ENCODE measurements around the gene UNC93B1.

UNC93B1 gene, protein sequence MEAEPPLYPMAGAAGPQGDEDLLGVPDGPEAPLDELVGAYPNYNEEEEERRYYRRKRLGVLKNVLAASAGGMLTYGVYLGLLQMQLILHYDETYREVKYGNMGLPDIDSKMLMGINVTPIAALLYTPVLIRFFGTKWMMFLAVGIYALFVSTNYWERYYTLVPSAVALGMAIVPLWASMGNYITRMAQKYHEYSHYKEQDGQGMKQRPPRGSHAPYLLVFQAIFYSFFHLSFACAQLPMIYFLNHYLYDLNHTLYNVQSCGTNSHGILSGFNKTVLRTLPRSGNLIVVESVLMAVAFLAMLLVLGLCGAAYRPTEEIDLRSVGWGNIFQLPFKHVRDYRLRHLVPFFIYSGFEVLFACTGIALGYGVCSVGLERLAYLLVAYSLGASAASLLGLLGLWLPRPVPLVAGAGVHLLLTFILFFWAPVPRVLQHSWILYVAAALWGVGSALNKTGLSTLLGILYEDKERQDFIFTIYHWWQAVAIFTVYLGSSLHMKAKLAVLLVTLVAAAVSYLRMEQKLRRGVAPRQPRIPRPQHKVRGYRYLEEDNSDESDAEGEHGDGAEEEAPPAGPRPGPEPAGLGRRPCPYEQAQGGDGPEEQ

DNA sequence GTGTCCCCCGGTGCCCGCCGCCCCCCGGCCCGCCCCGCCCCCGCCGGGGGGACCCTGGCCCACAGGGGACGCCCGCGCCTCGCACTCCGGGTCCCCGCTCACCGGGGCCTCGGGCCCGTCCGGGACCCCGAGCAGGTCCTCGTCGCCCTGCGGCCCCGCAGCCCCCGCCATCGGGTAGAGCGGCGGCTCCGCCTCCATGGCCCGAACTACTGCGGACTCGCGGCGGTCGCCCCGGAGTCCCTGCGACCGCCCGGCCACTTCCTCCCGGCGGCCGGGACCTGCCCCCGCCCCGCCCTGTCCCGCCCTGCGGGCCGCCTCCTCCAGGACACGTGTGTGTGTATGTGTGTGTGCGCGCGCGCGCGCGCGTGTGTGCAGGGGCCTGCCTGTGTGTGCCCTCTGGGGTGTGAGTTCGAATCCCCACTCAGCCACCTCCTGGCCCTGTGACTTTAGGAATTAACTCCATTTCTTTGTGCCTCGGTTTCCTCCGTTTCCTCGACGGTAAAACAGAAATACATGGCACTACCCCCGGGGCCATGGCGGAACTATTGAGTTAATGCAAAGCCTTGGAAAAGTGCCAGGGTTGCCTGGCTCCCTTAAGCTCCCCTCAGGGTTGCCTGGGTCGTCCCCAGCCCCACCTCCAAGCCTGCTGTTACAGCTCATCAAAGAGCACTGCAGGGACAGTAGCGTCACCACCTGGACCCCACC lies at the start of gene UNC93B1:
Gene UNC93B1, minus strand, starts transcription at position 252 of the 705 bp plus-strand sequence. Its CDS starts 54 bp downstream, at position 198.
- peak; percentile 73 to 82 for DNase-seq (ENCODE audit: low read depth in 2 of 2)

DNA sequence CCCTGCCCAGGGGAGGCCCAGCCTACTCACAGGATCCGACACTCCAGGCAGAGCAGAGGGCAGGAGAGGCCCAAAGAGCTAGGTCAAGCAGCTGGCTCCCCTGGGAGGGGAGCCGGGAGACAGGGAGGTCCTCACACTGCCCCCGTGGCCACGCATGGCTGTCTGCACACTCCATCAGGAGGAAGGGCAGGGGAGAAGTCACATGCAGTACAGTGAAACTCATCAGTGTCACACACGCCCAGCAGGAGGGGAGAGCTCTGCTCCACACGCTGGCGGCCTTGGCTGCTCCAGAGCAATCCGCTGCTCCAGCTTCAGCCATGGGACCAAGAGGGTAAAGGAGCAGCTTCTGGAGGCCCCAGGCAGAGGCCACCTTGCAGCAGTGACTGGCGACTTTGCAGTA lies 49.2 kb upstream of the UNC93B1 start:
- DNase-seq (ENCODE audit: low read depth in 2 of 2), result no peak

DNA sequence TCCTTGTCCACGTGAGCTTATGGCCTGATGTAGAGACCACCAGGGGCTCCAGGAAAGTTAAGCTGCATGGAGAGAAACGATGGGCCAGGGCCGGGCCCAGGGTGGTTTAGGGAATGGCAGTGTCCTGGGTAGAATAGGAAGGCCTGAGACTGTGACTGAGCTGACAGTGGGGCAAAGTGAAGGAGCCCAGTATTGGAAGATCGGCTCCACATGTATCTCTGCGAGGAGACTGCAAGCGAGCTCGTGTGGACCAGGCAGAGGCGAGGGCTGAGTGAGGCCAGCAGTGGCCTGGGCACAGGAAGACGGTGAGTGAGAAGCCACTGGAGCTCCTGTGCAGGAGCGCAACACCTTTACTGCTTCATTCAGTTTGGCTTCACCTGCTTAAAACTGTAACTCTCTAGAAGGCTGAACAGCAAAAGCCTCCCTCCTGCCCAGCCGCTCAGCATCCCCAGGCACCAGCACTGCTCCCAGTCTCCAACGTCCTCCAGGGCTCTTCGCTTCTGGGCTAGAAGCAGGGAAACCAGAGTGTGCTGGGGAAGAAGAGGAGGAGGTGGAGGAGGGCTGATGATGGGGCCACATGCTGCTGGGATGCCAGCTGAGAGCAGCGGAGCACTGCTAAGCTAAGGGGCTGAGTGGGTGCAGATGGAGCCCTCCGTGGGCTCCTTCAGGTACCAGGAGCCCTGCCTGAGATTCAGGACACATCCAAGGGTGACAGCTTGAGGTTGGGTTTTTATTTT lies 48.4 kb upstream of the UNC93B1 start:
- no peak for DNase-seq (ENCODE audit: low read depth in 2 of 2)

DNA sequence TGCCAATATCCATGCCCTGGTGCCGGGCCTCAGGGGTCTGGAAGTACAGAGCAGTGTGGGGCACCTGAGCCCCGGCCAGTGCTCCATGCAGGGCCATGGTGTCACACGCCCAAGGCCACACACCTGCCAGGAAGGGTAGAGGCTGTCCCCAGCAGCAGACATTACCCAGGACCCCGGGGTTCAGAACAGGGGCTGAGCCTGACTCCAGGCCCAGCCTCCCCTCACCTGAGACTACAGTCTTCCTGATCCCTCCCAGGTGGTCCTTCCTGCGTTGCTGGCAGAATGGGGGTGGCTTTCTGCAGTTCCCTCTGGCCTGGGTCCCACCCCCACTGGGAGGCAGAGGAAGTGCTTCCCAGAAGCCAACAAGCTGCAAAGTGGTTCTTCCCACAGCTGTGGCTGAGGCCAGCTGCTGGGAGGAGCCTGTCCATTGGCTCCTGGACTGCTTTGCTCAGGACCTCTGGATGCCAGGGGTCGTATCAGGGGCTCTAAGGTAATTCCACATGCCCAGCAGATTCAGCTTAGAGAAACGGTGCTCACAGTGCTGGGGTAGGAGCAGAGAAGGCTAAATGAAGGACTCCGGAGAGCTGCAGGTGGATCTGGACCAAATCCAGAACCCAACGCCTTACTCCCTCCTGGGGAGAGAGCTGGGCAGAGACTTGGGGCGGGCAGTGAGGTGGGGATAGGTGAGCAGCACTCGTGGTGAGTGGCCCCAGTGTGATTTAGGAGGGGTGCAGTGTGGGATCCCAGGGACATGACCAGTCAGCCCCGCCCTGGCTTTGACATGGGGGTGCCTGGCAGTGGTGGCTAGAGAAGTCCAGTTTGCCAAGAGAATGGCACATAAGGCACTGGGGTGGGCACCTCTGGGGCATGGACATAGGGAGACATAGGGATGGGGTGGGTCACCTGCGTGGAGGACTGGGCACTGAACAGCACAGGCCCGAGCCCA lies 47.6 kb upstream of the UNC93B1 start:
- no peak for DNase-seq (ENCODE audit: low read depth in 2 of 2)

DNA sequence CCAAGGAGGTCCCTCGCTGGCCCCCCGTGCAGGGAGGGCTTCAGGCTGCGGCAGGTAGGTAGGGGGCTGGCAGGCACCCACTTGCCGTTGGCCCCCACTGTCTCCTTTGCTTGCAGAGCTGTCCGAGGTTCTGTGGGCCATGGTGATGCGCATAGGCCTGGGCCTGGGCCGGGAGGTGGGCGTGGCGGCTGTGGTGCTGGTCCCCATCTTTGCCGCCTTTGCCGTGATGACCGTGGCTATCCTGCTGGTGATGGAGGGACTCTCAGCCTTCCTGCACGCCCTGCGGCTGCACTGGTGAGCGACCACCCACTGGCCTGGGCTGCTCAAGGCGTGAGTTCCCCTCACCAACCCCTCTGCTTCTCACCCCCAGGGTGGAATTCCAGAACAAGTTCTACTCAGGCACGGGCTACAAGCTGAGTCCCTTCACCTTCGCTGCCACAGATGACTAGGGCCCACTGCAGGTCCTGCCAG lies 46.5 kb upstream of the UNC93B1 start:
- no peak for DNase-seq (ENCODE audit: low read depth in 2 of 2)

DNA sequence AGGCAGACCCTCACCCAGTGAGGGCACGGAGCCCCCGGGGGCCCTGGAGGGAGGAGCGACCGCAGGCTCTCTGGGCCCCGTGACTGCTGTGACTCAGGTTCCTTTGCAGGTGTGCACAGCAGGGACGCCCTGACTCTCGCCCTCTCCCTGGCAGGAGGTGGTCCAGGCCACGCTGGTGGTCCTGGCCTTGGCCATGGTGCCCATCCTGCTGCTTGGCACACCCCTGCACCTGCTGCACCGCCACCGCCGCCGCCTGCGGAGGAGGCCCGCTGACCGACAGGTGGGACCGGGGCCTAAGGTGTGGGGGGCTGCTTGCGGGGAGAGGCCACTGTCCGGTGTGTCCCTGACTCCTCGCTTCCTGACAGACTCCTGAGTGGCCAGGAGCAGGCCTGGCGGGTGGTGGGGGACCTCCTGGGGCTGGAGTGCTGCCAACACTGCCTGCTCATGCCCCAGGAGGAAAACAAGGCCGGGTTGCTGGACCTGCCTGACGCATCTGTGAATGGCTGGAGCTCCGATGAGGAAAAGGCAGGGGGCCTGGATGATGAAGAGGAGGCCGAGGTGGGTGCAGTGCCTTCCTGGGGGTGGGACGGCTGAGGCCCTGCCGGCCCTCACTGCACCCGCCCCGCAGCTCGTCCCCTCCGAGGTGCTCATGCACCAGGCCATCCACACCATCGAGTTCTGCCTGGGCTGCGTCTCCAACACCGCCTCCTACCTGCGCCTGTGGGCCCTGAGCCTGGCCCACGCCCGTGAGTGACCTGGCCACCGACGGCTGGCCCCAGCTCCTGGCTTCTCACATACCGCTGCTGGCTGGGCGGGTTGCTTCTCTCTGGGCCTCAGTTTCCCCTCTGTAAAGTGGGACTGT lies 45.8 kb upstream of the UNC93B1 start:
- no peak for DNase-seq (ENCODE audit: low read depth in 2 of 2)

DNA sequence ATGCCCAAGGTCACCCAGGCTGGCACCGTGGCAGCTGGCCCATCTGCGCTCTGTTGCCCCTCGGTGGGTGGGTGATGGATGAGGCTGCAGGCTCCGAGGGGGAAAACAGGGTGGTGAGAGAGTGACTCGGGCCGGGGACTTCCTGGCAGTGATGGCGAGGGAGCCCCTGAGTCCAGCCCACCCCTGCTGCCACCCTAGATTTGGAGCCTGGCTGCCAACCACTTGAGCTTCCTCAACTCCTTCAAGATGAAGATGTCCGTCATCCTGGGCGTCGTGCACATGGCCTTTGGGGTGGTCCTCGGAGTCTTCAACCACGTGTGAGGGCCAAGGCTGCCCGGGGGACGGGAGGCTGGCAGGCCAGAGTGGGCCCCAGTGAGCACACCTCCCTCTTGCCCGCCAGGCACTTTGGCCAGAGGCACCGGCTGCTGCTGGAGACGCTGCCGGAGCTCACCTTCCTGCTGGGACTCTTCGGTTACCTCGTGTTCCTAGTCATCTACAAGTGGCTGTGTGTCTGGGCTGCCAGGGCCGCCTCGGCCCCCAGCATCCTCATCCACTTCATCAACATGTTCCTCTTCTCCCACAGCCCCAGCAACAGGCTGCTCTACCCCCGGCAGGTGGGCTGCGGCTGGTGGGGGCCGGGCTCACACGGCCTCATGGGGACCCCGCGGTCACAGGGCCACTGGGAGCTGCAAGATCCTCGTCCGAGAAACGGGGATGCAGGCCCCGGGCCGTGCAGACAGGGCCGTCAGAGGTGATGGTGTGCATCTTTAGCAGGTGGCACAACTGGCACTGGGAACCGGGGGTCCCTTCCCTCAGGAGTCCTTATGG lies 45.0 kb upstream of the UNC93B1 start:
- no peak for DNase-seq (ENCODE audit: low read depth in 2 of 2)

DNA sequence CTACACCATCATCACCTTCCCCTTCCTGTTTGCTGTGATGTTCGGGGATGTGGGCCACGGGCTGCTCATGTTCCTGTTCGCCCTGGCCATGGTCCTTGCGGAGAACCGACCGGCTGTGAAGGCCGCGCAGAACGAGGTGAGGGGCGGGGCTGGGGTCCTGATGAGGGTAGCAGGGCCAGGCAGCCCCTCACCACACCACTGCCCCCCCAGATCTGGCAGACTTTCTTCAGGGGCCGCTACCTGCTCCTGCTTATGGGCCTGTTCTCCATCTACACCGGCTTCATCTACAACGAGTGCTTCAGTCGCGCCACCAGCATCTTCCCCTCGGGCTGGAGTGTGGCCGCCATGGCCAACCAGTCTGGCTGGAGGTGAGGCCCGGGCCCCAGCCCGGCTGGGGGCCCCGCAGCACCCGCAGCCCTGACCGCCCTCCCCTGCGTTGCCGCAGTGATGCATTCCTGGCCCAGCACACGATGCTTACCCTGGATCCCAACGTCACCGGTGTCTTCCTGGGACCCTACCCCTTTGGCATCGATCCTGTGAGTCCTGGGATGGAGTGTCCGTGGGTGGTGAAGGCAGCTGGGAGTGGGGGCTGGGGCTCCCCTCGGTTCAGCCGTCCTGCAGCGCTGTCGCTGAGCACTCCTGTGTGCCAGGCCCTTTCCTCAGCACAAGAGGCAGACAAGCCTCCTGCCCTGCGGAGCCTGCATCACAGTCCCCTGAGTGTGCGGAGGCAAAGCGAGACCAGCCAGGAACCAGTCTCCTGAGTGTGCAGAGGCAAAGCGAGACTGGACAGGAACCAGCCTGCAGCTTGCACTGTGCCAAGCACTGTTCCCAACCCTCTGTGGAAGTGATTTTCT lies 43.8 kb upstream of the UNC93B1 start:
- DNase-seq (ENCODE audit: low read depth in 2 of 2), result no peak

DNA sequence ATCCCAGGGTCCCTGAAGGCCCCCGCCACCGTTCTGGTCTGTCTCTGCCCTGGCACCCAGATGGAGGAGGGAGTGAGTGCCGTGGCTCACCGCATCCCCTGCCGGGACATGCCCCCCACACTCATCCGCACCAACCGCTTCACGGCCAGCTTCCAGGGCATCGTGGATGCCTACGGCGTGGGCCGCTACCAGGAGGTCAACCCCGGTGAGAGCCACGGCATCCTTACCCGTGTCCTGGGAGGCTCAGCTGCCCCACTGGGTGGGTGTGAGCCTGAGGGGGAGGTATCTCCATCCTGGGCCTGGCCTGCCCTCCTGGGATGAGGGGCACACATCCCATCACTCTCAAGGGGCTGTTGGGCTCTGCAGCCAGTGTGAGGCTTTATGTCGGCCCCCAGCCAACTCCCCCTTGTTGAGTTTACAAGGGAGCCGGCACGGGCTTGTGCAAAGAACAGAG lies 41.0 kb upstream of the UNC93B1 start:
- DNase-seq (ENCODE audit: low read depth in 2 of 2), result no peak

DNA sequence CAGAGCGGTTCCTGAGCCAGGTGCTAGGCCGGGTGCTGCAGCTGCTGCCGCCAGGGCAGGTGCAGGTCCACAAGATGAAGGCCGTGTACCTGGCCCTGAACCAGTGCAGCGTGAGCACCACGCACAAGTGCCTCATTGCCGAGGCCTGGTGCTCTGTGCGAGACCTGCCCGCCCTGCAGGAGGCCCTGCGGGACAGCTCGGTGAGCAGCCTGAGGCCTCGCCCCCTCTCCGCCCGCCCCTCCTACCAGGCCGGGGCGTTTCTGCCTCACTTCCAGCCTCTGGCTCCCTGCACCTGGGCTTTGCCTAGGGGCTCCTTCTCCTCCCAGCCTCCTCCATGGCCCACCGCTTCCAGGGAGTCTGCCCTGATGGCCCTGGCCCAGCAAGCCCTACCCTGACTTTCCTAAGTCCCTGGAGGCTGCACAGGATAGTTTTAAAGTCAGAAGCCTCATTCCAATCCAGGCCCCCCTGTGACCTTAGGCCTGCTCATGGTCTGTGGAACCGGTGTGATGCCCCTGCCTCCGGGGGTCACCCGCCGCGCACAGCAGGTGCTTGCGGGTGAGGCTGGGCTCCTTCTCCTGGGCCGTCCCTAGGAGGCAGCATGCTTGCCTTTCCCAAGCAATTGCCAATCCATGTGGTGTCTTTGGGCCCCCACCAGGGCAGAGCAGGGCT lies 40.4 kb upstream of the UNC93B1 start:
- no peak for DNase-seq (ENCODE audit: low read depth in 2 of 2)

DNA sequence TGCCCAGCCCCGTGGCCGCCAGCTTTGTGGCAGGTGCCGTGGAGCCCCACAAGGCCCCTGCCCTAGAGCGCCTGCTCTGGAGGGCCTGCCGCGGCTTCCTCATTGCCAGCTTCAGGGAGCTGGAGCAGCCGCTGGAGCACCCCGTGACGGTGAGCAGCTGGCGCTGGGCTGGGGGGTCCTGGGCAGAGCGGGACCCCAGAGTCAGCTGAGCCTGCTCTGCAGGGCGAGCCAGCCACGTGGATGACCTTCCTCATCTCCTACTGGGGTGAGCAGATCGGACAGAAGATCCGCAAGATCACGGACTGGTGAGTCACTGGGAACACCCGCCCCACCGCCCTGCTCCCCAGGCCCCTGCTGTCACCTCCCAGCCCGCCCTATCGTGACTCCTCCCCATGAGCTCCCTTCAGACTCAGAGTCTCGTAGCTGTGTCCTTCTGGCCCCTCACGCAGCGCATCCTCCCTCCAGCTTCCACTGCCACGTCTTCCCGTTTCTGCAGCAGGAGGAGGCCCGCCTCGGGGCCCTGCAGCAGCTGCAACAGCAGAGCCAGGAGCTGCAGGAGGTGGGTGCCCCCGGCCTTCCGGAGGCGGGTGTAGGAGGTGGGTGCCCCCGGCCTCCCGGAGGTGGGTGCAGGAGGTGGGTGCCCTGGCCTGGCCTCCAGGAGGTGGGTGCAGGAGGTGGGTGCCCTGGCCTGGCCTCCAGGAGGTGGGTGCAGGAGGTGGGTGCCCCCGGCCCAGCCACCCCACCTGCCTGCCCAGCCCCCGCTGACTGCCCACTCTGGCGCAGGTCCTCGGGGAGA lies 39.6 kb upstream of the UNC93B1 start:
- no peak for DNase-seq (ENCODE audit: low read depth in 2 of 2)

DNA sequence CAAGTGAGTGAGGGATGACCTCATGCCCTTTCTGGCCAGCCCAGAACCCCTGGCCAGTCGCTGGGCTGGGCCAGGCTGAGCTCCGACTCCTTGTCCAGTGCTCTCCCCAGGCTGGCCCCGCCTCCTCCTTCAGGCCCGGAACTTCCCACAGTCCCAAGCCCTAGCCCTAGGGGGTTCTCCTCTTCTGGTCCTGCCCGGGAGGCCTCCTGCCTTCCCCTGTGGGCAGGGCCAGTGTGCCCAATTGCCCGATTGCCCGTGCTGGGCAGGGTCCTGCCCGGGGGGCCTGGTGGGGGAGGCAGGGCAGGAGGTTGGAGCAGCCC lies 39.1 kb upstream of the UNC93B1 start:
- no peak for DNase-seq (ENCODE audit: low read depth in 2 of 2)

DNA sequence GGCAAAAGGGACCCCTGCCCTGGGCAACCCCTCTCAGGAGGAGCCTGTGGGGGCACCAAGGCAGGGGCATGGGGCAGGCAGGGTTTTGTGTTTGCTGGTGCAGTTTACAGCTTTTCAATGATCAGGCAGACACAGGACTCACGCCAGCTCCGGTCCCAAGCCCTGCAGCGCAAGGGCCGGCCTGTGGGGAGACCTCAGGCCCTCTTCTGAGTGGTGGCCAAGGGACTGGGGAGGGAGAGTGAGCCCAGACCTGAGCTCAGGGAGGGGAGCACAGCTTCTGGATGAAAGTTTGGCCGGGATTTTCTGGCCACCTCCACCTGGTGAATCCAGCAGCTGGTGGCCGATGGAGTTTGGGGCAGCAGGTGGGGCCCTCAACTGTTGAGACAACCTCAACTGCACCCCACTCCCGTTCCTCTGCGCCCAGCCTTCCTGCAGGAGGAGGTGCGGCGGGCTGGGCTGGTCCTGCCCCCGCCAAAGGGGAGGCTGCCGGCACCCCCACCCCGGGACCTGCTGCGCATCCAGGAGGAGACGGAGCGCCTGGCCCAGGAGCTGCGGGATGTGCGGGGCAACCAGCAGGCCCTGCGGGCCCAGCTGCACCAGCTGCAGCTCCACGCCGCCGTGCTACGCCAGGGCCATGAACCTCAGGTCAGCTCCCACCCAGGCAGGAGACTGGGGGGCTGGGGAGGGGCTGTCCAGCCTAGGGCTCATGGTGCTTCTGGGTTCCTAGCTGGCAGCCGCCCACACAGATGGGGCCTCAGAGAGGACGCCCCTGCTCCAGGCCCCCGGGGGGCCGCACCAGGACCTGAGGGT lies 38.5 kb upstream of the UNC93B1 start:
- DNase-seq (ENCODE audit: low read depth in 2 of 2), result no peak

DNA sequence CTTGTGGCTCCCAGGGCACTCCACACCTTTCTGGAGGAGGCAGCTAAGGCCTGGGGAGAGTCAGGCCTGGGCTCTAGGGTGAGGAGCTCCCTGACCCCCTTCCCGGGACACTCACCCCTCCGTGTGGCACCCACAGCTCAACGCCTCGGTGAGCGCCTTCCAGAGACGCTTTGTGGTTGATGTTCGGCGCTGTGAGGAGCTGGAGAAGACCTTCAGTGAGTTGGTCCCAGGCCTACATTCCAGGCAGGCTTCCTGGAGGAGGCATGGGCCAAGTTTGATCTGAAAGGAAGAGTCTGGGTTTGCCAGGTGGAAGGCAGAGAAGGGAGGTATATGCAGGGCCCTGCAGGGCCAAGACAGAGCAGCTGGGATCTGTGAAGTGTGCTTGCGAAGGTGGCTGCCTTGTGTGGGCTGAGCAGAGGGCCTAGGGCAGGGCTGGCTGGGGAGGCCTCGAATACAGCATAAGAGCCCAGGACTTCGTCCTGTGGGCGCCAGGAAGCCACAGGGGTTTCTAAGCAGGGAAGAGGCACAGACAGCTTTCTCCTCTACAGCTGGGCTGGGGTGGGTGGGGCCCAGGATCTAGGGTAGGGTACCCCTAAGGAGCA lies 37.8 kb upstream of the UNC93B1 start:
- no peak for DNase-seq (ENCODE audit: low read depth in 2 of 2)

DNA sequence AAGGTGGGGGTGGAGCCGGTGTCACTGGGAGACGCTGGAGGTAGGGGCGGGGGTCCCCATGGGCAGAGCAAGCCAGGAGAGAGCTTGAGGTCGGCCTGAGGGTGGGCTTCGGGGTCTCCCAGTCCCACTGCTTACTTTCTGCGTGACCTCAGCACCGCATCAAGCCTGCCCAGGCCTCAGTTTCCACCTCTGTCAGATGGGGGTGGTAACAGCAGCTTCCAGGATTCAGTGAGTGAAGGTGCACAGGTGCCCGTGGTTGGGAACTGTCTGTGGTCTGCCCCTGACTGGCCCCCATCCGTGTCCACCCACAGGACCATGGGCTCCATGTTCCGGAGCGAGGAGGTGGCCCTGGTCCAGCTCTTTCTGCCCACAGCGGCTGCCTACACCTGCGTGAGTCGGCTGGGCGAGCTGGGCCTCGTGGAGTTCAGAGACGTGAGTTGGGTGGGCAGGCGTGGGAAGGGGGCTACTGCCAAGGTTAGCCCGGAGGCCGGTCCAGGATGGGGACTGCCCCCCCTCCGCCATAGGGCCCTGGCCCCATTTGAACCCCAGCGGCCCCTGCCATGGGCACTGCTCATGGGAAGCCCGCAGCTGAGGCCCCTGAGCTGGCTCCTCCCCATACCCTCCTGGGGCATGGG lies 37.2 kb upstream of the UNC93B1 start:
- DNase-seq (ENCODE audit: low read depth in 2 of 2), result no peak
